ENCODE data around the gene FEM1B.

Gene FEM1B

GRCh38 chr15:68259883-68260282, 17.7 kb upstream of the FEM1B start:
- DNase-seq = no peak

GRCh38 chr15:68261241-68261640, 16.3 kb upstream of the FEM1B start:
- DNase-seq = no peak

- no peak for DNase-seq
Observed at GRCh38 chr15:68261980-68262379, 15.6 kb upstream of the FEM1B start.

- DNase-seq = no peak
Observed at GRCh38 chr15:68262514-68263356, 14.8 kb upstream of the FEM1B start.

- DNase-seq = no peak
Observed at GRCh38 chr15:68264282-68264681, 13.3 kb upstream of the FEM1B start.

- no peak for DNase-seq
Observed at GRCh38 chr15:68265081-68265480, 12.5 kb upstream of the FEM1B start.

GRCh38 chr15:68265674-68266073, 11.9 kb upstream of the FEM1B start:
- no peak for DNase-seq

GRCh38 chr15:68268405-68268804, 9.1 kb upstream of the FEM1B start:
- DNase-seq = no peak

GRCh38 chr15:68271854-68272471, 5.6 kb upstream of the FEM1B start:
- DNase-seq = no peak

- DNase-seq = no peak
Observed at GRCh38 chr15:68272721-68273271, 4.7 kb upstream of the FEM1B start.

- no peak for DNase-seq
Observed at GRCh38 chr15:68274201-68274848, 3.2 kb upstream of the FEM1B start.

- no peak for DNase-seq
Observed at GRCh38 chr15:68275165-68275746, 2.3 kb upstream of the FEM1B start.

GRCh38 chr15:68276668-68277067, 877 bp upstream of the FEM1B start:
- no peak for DNase-seq

- no peak for DNase-seq
Observed at GRCh38 chr15:68277131-68277602, 378 bp upstream of the FEM1B start.

- no peak for DNase-seq
Observed at GRCh38 chr15:68278345-68278594, 725 bp downstream of the FEM1B start.

- DNase-seq = no peak
Observed at GRCh38 chr15:68278595-68279405, 1.3 kb downstream of the FEM1B start.

GRCh38 chr15:68279779-68280753, 2.5 kb downstream of the FEM1B start:
- DNase-seq = no peak

GRCh38 chr15:68281008-68281407, 3.5 kb downstream of the FEM1B start:
- no peak for DNase-seq

- no peak for DNase-seq
Observed at GRCh38 chr15:68283401-68283800, 5.9 kb downstream of the FEM1B start.

- DNase-seq = no peak
Observed at GRCh38 chr15:68284616-68285258, 7.2 kb downstream of the FEM1B start.
